Caco-2 (cell line): ENCODE results near the gene TTLL11. TPM values are rescaled to one million over a fixed set of nuclear protein-coding genes. Genes with fewer than 3 reads are reported as not detected.

Experiments
- BruUV-seq: library from RNA; stranded (reverse); fragments of 400-500 nt; replicated peaks from 2 replicates; lab custom pipeline; 2021; lab: Mats Ljungman, UMichigan
- CTCF ChIA-PET: fragments of 300-600 bp; sonication (Branson Sonifier 250); formaldehyde crosslinking; loops from one replicate; lab custom pipeline; 2022; ENCODE audit warnings: antibody characterized with exemption; lab: Charles Lee
- POLR2A ChIA-PET: fragments of 300-600 bp; sonication (Branson Sonifier 250); formaldehyde crosslinking; loops from one replicate; lab custom pipeline; 2022; ENCODE audit warnings: antibody characterized with exemption; lab: Charles Lee
- DNase-seq, 2 experiments: peaks; one replicate each; pipeline versions ENCODE4 v3.0.0 to v3.0.0-alpha.2; 2020 to 2022
- H3K27me3 ChIP-seq: replicated peaks from 2 replicates; pipeline ENCODE4 v1.6.0; 2011; ENCODE audit warnings: low read length; ENCODE audit not compliant: control insufficient read depth, insufficient read depth
- H3K36me3 ChIP-seq: 2 replicates; pipeline ENCODE4 v1.5.1; 2011; ENCODE audit warnings: low read length; ENCODE audit not compliant: control insufficient read depth, insufficient read depth
- H3K4me1 ChIP-seq: fragments of 250-450 bp; sonication (Bioruptor Pico); 2 replicates; pipeline ENCODE4 v1.5.1; 2020; ENCODE audit warnings: mild to moderate bottlenecking
- H3K4me3 ChIP-seq: 2 replicates; pipeline ENCODE4 v1.5.1; 2011; ENCODE audit warnings: low read depth, mild to moderate bottlenecking, control low read depth, low read length
- H3K9me3 ChIP-seq: fragments of 250-450 bp; sonication (Bioruptor Pico); 2 replicates; pipeline ENCODE4 v1.5.1; 2020; ENCODE audit warnings: mild to moderate bottlenecking, moderate library complexity
- H3K27ac Mint-ChIP-seq: one replicate; pipeline ENCODE4 v1.8.0; 2022; ENCODE audit warnings: mixed read lengths; ENCODE audit not compliant: unreplicated experiment
- H3K27me3 Mint-ChIP-seq: one replicate; pipeline ENCODE4 v1.8.0; 2022; ENCODE audit warnings: mixed read lengths; ENCODE audit not compliant: insufficient read depth, unreplicated experiment
- H3K36me3 Mint-ChIP-seq: one replicate; pipeline ENCODE4 v1.8.0; 2022; ENCODE audit warnings: mild to moderate bottlenecking, mixed read lengths; ENCODE audit not compliant: insufficient read depth, unreplicated experiment
- H3K4me1 Mint-ChIP-seq: one replicate; pipeline ENCODE4 v1.8.0; 2022; ENCODE audit warnings: low read depth, mixed read lengths; ENCODE audit not compliant: unreplicated experiment
- H3K4me3 Mint-ChIP-seq: one replicate; pipeline ENCODE4 v1.8.0; 2022; ENCODE audit warnings: mild to moderate bottlenecking, moderate library complexity, mixed read lengths; ENCODE audit not compliant: unreplicated experiment
- H3K9me3 Mint-ChIP-seq: one replicate; pipeline ENCODE4 v1.8.0; 2022; ENCODE audit warnings: mixed read lengths; ENCODE audit not compliant: unreplicated experiment
- CTCF ChIP-seq, 2 experiments: fragments of 200-600 bp in 1 of 2; IDR thresholded peaks; 1 replicate in 1 of 2; 2 replicates in 1 of 2; pipeline versions ENCODE4 v1.5.1 to v1.8.0; 2011 to 2022; ENCODE audit warnings: antibody characterized with exemption in 1 of 2, control low read depth in 1 of 2, inconsistent platforms in 1 of 2, low read depth in 1 of 2, low read length in 1 of 2, mild to moderate bottlenecking in 1 of 2, moderate library complexity in 1 of 2; ENCODE audit not compliant: insufficient read depth in 1 of 2, severe bottlenecking in 1 of 2, unreplicated experiment in 1 of 2
- intact Hi-C: fragments of 100-400 bp; cut with micrococcal nuclease; formaldehyde crosslinking; loops from one replicate; pipeline ENCODE4 v1.10.0; 2022; ENCODE audit not compliant: unreplicated experiment
- total RNA-seq: library from RNA; stranded (reverse); gene quantifications from 2 replicates; pipeline ENCODE4 v1.2.3, GENCODE V29; 2022

Gene TTLL11
- total RNA-seq, 1 experiment from 2014 or later, result 4.4 TPM

- no peak overlapping the region for H3K4me3 ChIP-seq
- no peaks in the 10 kb centered on the region for H3K9me3 ChIP-seq
- H3K36me3 ChIP-seq, result no peaks in the 10 kb centered on the region
- H3K4me3 Mint-ChIP-seq, result no peak overlapping the region
- no peaks in the 10 kb centered on the region for H3K36me3 Mint-ChIP-seq
- no peaks in the 10 kb centered on the region for H3K27me3 Mint-ChIP-seq
- intact Hi-C loops, result no loop called here
- no peaks in the 10 kb centered on the region for H3K9me3 Mint-ChIP-seq
- no peaks in the 10 kb centered on the region for H3K4me1 Mint-ChIP-seq
- H3K27me3 ChIP-seq, result no peaks in the 10 kb centered on the region
- no peak for DNase-seq
- H3K4me1 ChIP-seq, result peaks cover 4% of the 10 kb centered on the region; the same call in 1 of the 2 replicates
- no TSS peak for BruUV-seq
- TF ChIP-seq CTCF (IDR thresholded peaks at IDR 0.05; ENCODE audit: insufficient read depth in 1 of 2, low read depth in 1 of 2, low read length in 1 of 2, severe bottlenecking in 1 of 2, unreplicated experiment in 1 of 2), result no peak
- H3K27ac Mint-ChIP-seq, result no peak overlapping the region
- CTCF ChIA-PET, result interaction anchor here (0.6 kb wide), 1 partner anchor 473 kb away, joined by 6 read pairs; no protein-coding TSS in a partner anchor
- POLR2A ChIA-PET, result no interaction called here
Observed at GRCh38 chr9:121816845-121817450, 276.2 kb downstream of the TTLL11 start.

GRCh38 chr9:121816449-121816817, 276.7 kb downstream of the TTLL11 start:
- Mint-ChIP-seq H3K27me3 (no peaks in the 10 kb centered on the region), H3K9me3 (no peaks in the 10 kb centered on the region), H3K27ac (no peak overlapping the region), H3K4me1 (no peaks in the 10 kb centered on the region), H3K36me3 (no peaks in the 10 kb centered on the region), H3K4me3 (no peak overlapping the region)
- H3K27me3 ChIP-seq, result no peaks in the 10 kb centered on the region
- no peak for TF ChIP-seq CTCF (IDR thresholded peaks at IDR 0.05; ENCODE audit: insufficient read depth in 1 of 2, low read depth in 1 of 2, low read length in 1 of 2, severe bottlenecking in 1 of 2, unreplicated experiment in 1 of 2)
- no peaks in the 10 kb centered on the region for H3K36me3 ChIP-seq
- H3K4me3 ChIP-seq, result no peak overlapping the region
- no peak for DNase-seq
- POLR2A ChIA-PET, result no interaction called here
- no TSS peak for BruUV-seq
- peaks cover 4% of the 10 kb centered on the region; the same call in 1 of the 2 replicates for H3K4me1 ChIP-seq
- H3K9me3 ChIP-seq, result no peaks in the 10 kb centered on the region
- intact Hi-C loops, result no loop called here
- CTCF ChIA-PET, result no interaction called here

- H3K9me3 Mint-ChIP-seq, result no peaks in the 10 kb centered on the region
- intact Hi-C loops, result no loop called here
- Histone ChIP-seq H3K9me3 (no peaks in the 10 kb centered on the region), H3K36me3 (no peaks in the 10 kb centered on the region), H3K4me3 (no peak overlapping the region), H3K27me3 (no peaks in the 10 kb centered on the region), H3K4me1 (peaks cover 4% of the 10 kb centered on the region; the same call in 1 of the 2 replicates)
- BruUV-seq, result no TSS peak
- no peaks in the 10 kb centered on the region for H3K4me1 Mint-ChIP-seq
- POLR2A ChIA-PET, result no interaction called here
- CTCF ChIA-PET, result interaction anchor here (0.6 kb wide), 1 partner anchor 355 kb away, joined by 3 read pairs; no protein-coding TSS in a partner anchor
- H3K27me3 Mint-ChIP-seq, result no peaks in the 10 kb centered on the region
- TF ChIP-seq CTCF (IDR thresholded peaks at IDR 0.05; ENCODE audit: insufficient read depth in 1 of 2, low read depth in 1 of 2, low read length in 1 of 2, severe bottlenecking in 1 of 2, unreplicated experiment in 1 of 2), result no peak
- no peaks in the 10 kb centered on the region for H3K36me3 Mint-ChIP-seq
- no peak overlapping the region for H3K27ac Mint-ChIP-seq
- DNase-seq, result no peak
- H3K4me3 Mint-ChIP-seq, result no peak overlapping the region
Observed at GRCh38 chr9:121815546-121816448, 277.3 kb downstream of the TTLL11 start.
